Measurements from ENCODE around the gene PRKCH.

DNA sequence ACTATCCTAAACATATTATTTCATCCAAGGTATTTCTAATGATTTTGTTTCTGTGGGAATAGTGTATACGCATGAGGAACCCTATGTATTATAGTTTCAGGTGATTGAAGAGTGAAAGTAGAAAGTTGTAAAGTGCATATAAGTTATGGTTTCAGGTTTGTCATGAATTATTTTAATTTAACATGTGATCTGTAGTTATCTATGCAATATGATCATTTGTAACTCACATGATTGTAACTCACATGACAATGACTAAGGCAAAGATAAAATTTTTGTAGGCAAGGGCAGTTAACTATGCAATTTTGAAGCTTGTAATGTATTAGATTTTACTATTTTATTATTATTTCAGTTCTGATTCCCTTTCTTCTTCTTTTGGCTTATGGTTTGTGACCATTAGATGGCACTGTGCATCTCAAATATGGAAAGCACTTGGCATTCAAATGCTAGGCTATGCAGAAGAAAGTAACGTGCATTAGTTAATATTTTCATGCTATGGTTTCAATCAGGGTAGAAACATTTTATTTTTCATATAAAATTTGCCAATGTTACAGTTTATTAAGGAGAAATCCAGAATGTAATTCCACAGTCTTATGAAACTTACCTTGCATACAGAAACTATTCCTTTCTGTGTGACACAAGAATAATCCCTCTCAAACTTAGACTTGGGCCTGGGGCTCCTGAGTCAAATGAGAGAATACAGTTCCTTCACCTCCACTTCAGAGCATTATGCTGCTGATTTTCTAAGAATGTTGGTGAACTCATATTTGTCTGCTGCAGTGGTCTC is 24.5 kb upstream of the PRKCH start:
- TF ChIP-seq CTCF (IDR thresholded peaks at IDR 0.05): peak; percentile 50 to 74 (median 72)
- TF ChIP-seq POLR2A (IDR thresholded peaks at IDR 0.05): no peak
